ENCODE results near the gene ACKR3.

GRCh38 chr2:236547725-236548124 lies 21.9 kb upstream of the ACKR3 start:
- TF ChIP-seq, protein P1, sequence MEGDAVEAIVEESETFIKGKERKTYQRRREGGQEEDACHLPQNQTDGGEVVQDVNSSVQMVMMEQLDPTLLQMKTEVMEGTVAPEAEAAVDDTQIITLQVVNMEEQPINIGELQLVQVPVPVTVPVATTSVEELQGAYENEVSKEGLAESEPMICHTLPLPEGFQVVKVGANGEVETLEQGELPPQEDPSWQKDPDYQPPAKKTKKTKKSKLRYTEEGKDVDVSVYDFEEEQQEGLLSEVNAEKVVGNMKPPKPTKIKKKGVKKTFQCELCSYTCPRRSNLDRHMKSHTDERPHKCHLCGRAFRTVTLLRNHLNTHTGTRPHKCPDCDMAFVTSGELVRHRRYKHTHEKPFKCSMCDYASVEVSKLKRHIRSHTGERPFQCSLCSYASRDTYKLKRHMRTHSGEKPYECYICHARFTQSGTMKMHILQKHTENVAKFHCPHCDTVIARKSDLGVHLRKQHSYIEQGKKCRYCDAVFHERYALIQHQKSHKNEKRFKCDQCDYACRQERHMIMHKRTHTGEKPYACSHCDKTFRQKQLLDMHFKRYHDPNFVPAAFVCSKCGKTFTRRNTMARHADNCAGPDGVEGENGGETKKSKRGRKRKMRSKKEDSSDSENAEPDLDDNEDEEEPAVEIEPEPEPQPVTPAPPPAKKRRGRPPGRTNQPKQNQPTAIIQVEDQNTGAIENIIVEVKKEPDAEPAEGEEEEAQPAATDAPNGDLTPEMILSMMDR (IDR thresholded peaks at IDR 0.05): no peak
- no peak for TF ChIP-seq POLR2A (IDR thresholded peaks at IDR 0.05)
